Testis (tissue), 2 donors: ENCODE results near the gene OPCML.

Experiments
- CTCF ChIP-seq, 3 experiments: fragments of 450-650 bp in 2 of 3; fragments of 200-600 bp in 1 of 3; sonication (generic) in 1 of 3; IDR thresholded peaks; one replicate each; pipeline ENCODE4 v1.5.1; 2016 to 2019; ENCODE audit warnings: antibody characterized with exemption in 3 of 3, mild to moderate bottlenecking in 2 of 3, moderate library complexity in 1 of 3
- POLR2A ChIP-seq: fragments of 450-650 bp; IDR thresholded peaks from one replicate; pipeline ENCODE4 v1.6.1; 2017; ENCODE audit warnings: antibody characterized with exemption, mild to moderate bottlenecking, moderate library complexity

GRCh38 chr11:132862137-132862536, 670.2 kb downstream of the OPCML start:
- TF ChIP-seq CTCF (IDR thresholded peaks at IDR 0.05): no peak
- no peak for TF ChIP-seq POLR2A
